GM12892 (cell line): ENCODE measurements around the gene USB1. TPM values are rescaled to one million over a fixed set of nuclear protein-coding genes. Genes with fewer than 3 reads are reported as not detected.

Source experiments
- DNase-seq: peaks from one replicate; pipeline ENCODE4 v3.0.0; 2011; ENCODE audit not compliant: insufficient read length
- FAIRE-seq: peaks from 2 replicates; lab custom pipeline; 2011; peaks lifted over from hg19 to GRCh38; lab: Jason Lieb, UNC
- POLR2A ChIP-seq: IDR thresholded peaks from 2 replicates; pipeline ENCODE4 v1.6.1; 2011; ENCODE audit warnings: low read depth, low read length, control low read depth
- POLR2AphosphoS5 ChIP-seq: IDR thresholded peaks from 2 replicates; pipeline ENCODE4 v1.6.1; 2011; ENCODE audit warnings: low read depth, low read length, control low read depth
- TAF1 ChIP-seq: IDR thresholded peaks from 2 replicates; pipeline ENCODE4 v1.6.1; 2011; ENCODE audit warnings: low read depth, mild to moderate bottlenecking, control low read depth, low read length, borderline replicate concordance
- polyA plus RNA-seq: library from polyadenylated mRNA; unstranded; fragments of >200 nt; gene quantifications from one replicate; pipeline ENCODE4 v1.2.1, GENCODE V29; 2012; ENCODE audit warnings: missing spikeins, inconsistent platforms; ENCODE audit not compliant: missing spikeins

Gene USB1
- polyA plus RNA-seq, result 15.5 TPM

GRCh38 chr16:58000706-58001676, at the start of gene USB1:
USB1 (plus strand) TSS chr16:58001407; CDS start chr16:58001484, 77 bp downstream.
- TF ChIP-seq TAF1, result no peak
- peak; percentile 76; the same call in 1 of the 2 replicates for TF ChIP-seq POLR2A
- TF ChIP-seq POLR2AphosphoS5, result peak; percentile 54; the same call in 1 of the 2 replicates
- DNase-seq, result peak; percentile 97
- FAIRE-seq, result peak; percentile 97

GRCh38 chr16:57952909-57953308, 48.3 kb upstream of the USB1 start:
- DNase-seq (no peak), FAIRE-seq (no peak)
- TF ChIP-seq TAF1 (no peak), POLR2AphosphoS5 (no peak), POLR2A (no peak)

GRCh38 chr16:57953857-57954256, 47.4 kb upstream of the USB1 start:
- DNase-seq (no peak), FAIRE-seq (no peak)
- TF ChIP-seq POLR2A, result no peak
- TF ChIP-seq TAF1, result no peak

- FAIRE-seq, result no peak
- TF ChIP-seq POLR2A (no peak), POLR2AphosphoS5 (no peak), TAF1 (no peak)
- DNase-seq, result no peak
Observed at GRCh38 chr16:57955572-57956188, 45.5 kb upstream of the USB1 start.

GRCh38 chr16:57956270-57956808, 44.9 kb upstream of the USB1 start:
- FAIRE-seq, result no peak
- no peak for TF ChIP-seq TAF1
- no peak for TF ChIP-seq POLR2A
- TF ChIP-seq POLR2AphosphoS5, result no peak
- no peak for DNase-seq

- FAIRE-seq, result no peak
- TF ChIP-seq POLR2A (no peak), POLR2AphosphoS5 (no peak), TAF1 (no peak)
- DNase-seq, result no peak
Observed at GRCh38 chr16:57956924-57957672, 44.1 kb upstream of the USB1 start.

GRCh38 chr16:57957673-57958392, 43.4 kb upstream of the USB1 start:
- FAIRE-seq (no peak), DNase-seq (no peak)
- TF ChIP-seq POLR2A (no peak), TAF1 (no peak), POLR2AphosphoS5 (no peak)

GRCh38 chr16:57958544-57958943, 42.7 kb upstream of the USB1 start:
- TF ChIP-seq POLR2A (no peak), POLR2AphosphoS5 (no peak), TAF1 (no peak)
- DNase-seq, result no peak
- FAIRE-seq, result no peak

GRCh38 chr16:57959121-57959520, 42.1 kb upstream of the USB1 start:
- DNase-seq (no peak), FAIRE-seq (no peak)
- TF ChIP-seq TAF1, result no peak
- TF ChIP-seq POLR2A, result no peak
- no peak for TF ChIP-seq POLR2AphosphoS5

- DNase-seq (no peak), FAIRE-seq (no peak)
- TF ChIP-seq POLR2AphosphoS5, result no peak
Observed at GRCh38 chr16:57959804-57960203, 41.4 kb upstream of the USB1 start.
